ENCODE results near the gene KLHL25. TPM values are rescaled to one million over a fixed set of nuclear protein-coding genes. Genes with fewer than 3 reads are reported as not detected.
A peak's percentile ranks its signal among the peaks of the same experiment; 100 is the strongest.

KLHL25 gene
- total and polyA plus RNA-seq, 2 experiments from 2014 or later = 2.0 to 7.1 TPM

DNA sequence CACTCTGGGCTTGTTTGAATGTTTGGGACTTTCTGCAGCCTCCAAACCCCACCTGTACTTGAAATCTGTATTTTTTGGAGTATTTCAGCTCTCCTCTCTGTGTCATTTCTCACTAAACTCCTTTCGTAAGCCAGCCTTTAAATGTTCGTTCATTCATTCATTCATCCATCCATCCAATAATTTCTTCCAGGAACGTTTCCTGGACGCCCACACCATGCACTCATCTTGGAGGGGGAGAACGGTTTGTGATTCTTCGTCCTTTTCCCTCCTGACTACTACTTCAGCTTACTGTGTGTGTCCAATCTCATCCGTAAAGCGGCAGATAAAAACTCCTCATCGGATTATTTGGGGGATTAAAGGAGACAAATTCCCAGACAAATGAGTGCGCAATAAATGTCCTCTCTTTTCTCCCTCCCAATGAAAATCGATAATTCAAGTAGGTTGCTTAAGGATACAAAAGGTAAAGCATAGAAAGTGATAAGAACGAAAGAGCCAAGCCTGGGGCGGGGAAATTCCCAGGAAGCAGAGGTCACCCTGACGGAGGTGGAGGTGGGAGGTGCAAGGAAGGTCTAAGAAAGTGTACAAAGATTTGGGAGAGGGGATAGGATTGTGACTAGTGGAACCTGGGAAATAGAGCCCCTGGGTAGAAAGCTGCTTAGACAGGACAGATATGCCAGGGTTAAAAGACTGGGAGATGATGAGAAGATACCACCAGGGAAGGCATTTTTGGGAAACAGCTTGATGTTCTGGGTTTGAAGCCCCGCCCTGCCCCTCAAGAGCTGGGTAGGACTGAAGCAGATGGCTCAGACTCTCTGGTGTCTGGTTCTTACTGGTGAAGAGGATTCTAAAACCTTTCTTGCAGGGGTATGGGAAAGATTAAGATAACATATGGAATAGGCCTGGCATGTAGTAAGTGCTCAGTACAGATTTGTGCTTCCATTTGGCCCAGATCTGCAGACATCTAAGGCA lies 896 bp upstream of the KLHL25 start:
- H2AFZ ChIP-seq = peak overlapping the region; percentile 98
- peak overlapping the region; percentile 94 for H3K4me2 ChIP-seq (ENCODE audit: unreplicated experiment)
- WGBS, 2 experiments (ENCODE audit: low coverage in 1 of 2, low lambda C conversion rate in 2 of 2, missing lambda C conversion rate in 2 of 2) = 38 to 51% methylated on average over 15 of the region's 15 CpGs
- H3K27me3 ChIP-seq (replicated peaks; ENCODE audit: insufficient read depth) = no peaks in the 10 kb centered on the region
- no peaks in the 10 kb centered on the region for H4K20me1 ChIP-seq (ENCODE audit: insufficient read depth)
- peaks cover 23% of the 10 kb centered on the region for H3K79me2 ChIP-seq (ENCODE audit: insufficient read depth)
- peak overlapping the region; percentile 49; the same call in 1 of the 2 replicates for H3K9ac ChIP-seq
- H3K27ac ChIP-seq = no peak overlapping the region
- no peaks in the 10 kb centered on the region for H3K36me3 ChIP-seq (ENCODE audit: low read depth)
- H3F3A ChIP-seq (ENCODE audit: insufficient read depth) = no peaks in the 10 kb centered on the region
- peaks cover 10% of the 10 kb centered on the region for H3K4me1 ChIP-seq (ENCODE audit: insufficient read depth)
- peak; percentile 16 for DNase-seq
- H3K4me3 ChIP-seq = peak overlapping the region; percentile 80
- in situ Hi-C loops (cut with MboI) = no loop called here
- TF ChIP-seq EZH2phosphoT487 (IDR thresholded peaks at IDR 0.05; ENCODE audit: insufficient read depth, low read depth) = no peak
- no peak for TF ChIP-seq EZH2 (IDR thresholded peaks at IDR 0.05; ENCODE audit: insufficient read depth, poor library complexity, severe bottlenecking)
- H3K9me2 ChIP-seq (ENCODE audit: insufficient read depth) = no peaks in the 10 kb centered on the region
- H3K9me3 ChIP-seq (ENCODE audit: low read depth) = no peaks in the 10 kb centered on the region

DNA sequence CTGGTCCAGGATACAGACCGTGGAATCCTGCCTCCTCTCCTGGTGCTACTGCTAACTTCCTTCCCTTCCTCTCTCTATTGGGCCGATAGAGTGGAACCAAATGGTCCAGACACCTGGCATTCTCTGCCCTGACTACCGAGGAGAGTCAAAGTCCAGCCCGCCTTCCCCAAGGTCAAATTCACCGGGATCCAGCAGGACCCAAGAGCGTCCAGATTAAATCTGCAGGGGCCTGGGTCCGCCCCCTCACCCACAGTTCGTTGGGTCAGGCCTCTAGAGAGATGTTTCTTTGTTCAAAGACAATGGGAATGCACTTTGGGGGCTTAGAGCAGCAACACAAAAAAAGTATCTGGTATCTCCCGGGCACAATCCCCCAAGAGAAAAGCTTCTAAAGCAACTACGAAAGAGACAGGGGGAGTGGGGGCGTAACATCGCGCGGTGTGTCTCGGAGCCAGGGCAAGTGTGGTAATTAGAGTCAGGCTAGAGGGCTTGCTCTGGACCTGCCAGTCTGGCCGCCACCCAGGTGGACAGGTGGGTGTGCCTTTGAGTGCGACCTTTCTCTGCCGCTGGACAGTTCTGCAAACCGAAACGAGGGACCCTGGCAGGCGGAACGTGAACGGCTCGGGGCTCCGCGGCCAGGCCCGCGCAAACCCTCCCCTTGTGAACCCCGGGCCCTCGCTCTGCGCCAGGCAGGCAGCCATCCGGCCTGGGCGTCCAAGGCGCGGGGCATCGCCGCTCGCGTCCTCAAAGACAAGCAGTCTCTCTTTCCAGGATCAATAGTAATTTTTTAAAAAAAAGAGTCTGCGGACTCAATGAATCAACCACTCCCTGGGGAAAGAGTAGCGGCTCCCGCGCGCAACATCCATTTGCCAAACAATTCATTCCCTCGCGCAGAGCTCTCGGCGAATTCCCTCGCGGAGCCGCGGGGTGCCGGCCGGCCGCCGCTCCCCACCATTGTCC lies 806 bp downstream of the KLHL25 start:
- peaks cover 35% of the 10 kb centered on the region for H3K79me2 ChIP-seq (ENCODE audit: insufficient read depth)
- H2AFZ ChIP-seq = peak overlapping the region; percentile 84
- in situ Hi-C loops (cut with MboI) = no loop called here
- DNase-seq = peak; percentile 77
- no peaks in the 10 kb centered on the region for H3F3A ChIP-seq (ENCODE audit: insufficient read depth)
- no peaks in the 10 kb centered on the region for H3K27me3 ChIP-seq (replicated peaks; ENCODE audit: insufficient read depth)
- TF ChIP-seq EZH2phosphoT487 (IDR thresholded peaks at IDR 0.05; ENCODE audit: insufficient read depth, low read depth) = no peak
- no peak for TF ChIP-seq EZH2 (IDR thresholded peaks at IDR 0.05; ENCODE audit: insufficient read depth, poor library complexity, severe bottlenecking)
- no peaks in the 10 kb centered on the region for H3K9me2 ChIP-seq (ENCODE audit: insufficient read depth)
- 4% methylated on average over 54 to 56 of the region's 56 CpGs for WGBS, 2 experiments (ENCODE audit: low coverage in 1 of 2, low lambda C conversion rate in 2 of 2, missing lambda C conversion rate in 2 of 2)
- peak overlapping the region; percentile 79 for H3K4me2 ChIP-seq (ENCODE audit: unreplicated experiment)
- H3K4me3 ChIP-seq = peak overlapping the region; percentile 90
- peak overlapping the region; percentile 85 for H3K9ac ChIP-seq
- H3K4me1 ChIP-seq (ENCODE audit: insufficient read depth) = peaks cover 10% of the 10 kb centered on the region
- no peaks in the 10 kb centered on the region for H3K9me3 ChIP-seq (ENCODE audit: low read depth)
- H4K20me1 ChIP-seq (ENCODE audit: insufficient read depth) = no peaks in the 10 kb centered on the region
- no peaks in the 10 kb centered on the region for H3K36me3 ChIP-seq (ENCODE audit: low read depth)
- peak overlapping the region; percentile 77 for H3K27ac ChIP-seq

DNA sequence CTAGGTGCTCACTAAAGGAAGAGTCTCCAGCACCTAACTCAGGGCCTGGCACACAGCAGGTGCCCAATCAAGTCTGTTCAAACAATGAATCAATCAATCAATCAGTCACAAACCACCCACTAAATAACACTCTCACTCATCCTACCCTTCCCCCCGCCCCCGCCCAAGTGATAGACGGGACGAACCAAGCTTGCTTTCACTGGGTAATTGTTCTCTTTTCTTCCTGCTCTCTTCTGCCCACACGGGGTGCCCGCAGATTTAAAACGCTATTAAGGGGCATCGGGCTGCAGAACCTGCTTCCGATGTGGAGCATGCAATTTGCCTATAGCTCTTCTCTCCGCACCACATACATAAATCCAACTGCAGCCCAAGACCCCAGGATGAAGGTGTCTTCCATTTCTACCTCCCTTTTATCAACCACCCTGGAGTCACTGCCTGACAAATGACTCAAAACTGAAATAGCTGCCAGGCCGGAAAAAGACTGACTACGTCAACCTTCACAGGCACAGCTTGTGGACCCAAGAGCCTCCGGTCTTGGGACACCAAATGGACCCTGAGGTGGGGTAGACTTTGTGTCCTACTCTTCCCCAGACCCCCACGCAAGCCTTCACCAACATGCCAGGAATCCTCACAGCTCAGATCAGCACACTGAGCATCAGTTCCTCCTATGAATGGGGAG lies 1.7 kb downstream of the KLHL25 start:
- peak; percentile 36 for DNase-seq
- WGBS, 2 experiments (ENCODE audit: low coverage in 1 of 2, low lambda C conversion rate in 2 of 2, missing lambda C conversion rate in 2 of 2) = 74 to 77% methylated on average over 12 to 14 of the region's 14 CpGs
- Histone ChIP-seq H3K36me3 (ENCODE audit: low read depth) (no peaks in the 10 kb centered on the region), H4K20me1 (ENCODE audit: insufficient read depth) (no peaks in the 10 kb centered on the region), H3K27ac (no peak overlapping the region), H2AFZ (peak overlapping the region; percentile 84; the same call in 1 of the 2 replicates), H3K9me3 (ENCODE audit: low read depth) (no peaks in the 10 kb centered on the region), H3K4me3 (peak overlapping the region; percentile 90), H3K9ac (peak overlapping the region; percentile 85; the same call in 1 of the 2 replicates), H3K9me2 (ENCODE audit: insufficient read depth) (no peaks in the 10 kb centered on the region), H3K27me3 (replicated peaks; ENCODE audit: insufficient read depth) (no peaks in the 10 kb centered on the region), H3K4me2 (ENCODE audit: unreplicated experiment) (peak overlapping the region; percentile 79), H3K4me1 (ENCODE audit: insufficient read depth) (peaks cover 10% of the 10 kb centered on the region), H3K79me2 (ENCODE audit: insufficient read depth) (peaks cover 40% of the 10 kb centered on the region), H3F3A (ENCODE audit: insufficient read depth) (no peaks in the 10 kb centered on the region)
- in situ Hi-C loops (cut with MboI) = no loop called here
- TF ChIP-seq EZH2phosphoT487 (IDR thresholded peaks at IDR 0.05; ENCODE audit: insufficient read depth, low read depth) (no peak), EZH2 (IDR thresholded peaks at IDR 0.05; ENCODE audit: insufficient read depth, poor library complexity, severe bottlenecking) (no peak)
